ENCODE results near the gene LRRC42. TPM values are rescaled to one million over a fixed set of nuclear protein-coding genes. Genes with fewer than 3 reads are reported as not detected.

LRRC42 gene
- total and polyA plus RNA-seq, 10 of the 15 experiments (the other 5 are each of a cell fraction or from before 2014, with no cell fraction given), result 11.0 to 34.4 (median 23.0) TPM

DNA sequence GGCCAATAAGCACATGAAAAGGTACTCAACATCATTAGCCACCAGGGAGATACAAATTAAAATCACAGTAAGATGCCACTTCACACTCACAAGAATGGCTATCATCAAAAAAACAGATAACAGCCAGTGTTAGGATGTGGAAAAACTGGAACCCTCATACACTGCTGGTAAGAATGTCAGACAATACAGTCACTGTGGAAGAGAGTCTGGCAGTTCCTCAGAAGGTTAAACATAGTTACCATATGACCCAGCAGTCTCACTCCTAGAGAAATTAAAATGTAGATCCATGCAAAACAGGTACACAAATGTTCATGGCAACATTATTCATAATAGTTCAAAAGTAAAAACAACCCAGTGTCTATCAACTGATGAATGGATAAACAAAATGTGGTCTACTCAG is 38.6 kb downstream of the LRRC42 start:
- ChIA-PET RAD21 (ENCODE audit: unreplicated experiment) (no interaction called here), SMC1A (ENCODE audit: uncharacterized antibody, unreplicated experiment) (no interaction called here), POLR2A (interaction anchor here (0.7 kb wide), 1 partner anchor 1253 kb away, joined by 4 read pairs; no protein-coding TSS in a partner anchor), CTCF (no interaction called here)
- intact Hi-C loops (cut with micrococcal nuclease; ENCODE audit: unreplicated experiment), result no loop called here
- Histone ChIP-seq H4K20me1 (ENCODE audit: control insufficient read depth, insufficient read depth) (no peaks in the 10 kb centered on the region), H3K4me1 (ENCODE audit: control insufficient read depth, insufficient read depth, low read length) (no peaks in the 10 kb centered on the region), H2AFZ (ENCODE audit: control insufficient read depth, low read depth, low read length) (no peak overlapping the region), H3K27ac (ENCODE audit: control insufficient read depth, insufficient read depth) (no peak overlapping the region), H3K4me3 (no peak overlapping the region), H3K36me3 (ENCODE audit: control insufficient read depth in 2 of 2, insufficient read depth in 2 of 2, low read length in 1 of 2) (no peaks in the 10 kb centered on the region), H3K4me2 (ENCODE audit: control insufficient read depth, insufficient read depth) (no peak overlapping the region), H3K9ac (ENCODE audit: control insufficient read depth, insufficient read depth, low read length) (no peak overlapping the region), H3K27me3 (replicated peaks in 1 of 2; ENCODE audit: control insufficient read depth in 2 of 2, insufficient read depth in 2 of 2, low read length in 1 of 2) (no peaks in the 10 kb centered on the region), H3K9me3 (replicated peaks; ENCODE audit: control insufficient read depth, insufficient read depth, low read length) (no peaks in the 10 kb centered on the region), H3K79me2 (ENCODE audit: control insufficient read depth, insufficient read depth, low read length) (no peaks in the 10 kb centered on the region)
- DNase-seq (ENCODE audit: low read depth, low spot score), result no peak
- no peak for FAIRE-seq
- BruUV-seq (replicated peaks), result no TSS peak
- ATAC-seq, result no peak
- no peak for TF ChIP-seq MYC (IDR thresholded peaks at IDR 0.05; ENCODE audit: insufficient read depth, insufficient read length, insufficient replicate concordance, low read length, severe bottlenecking)
- no peak for TF ChIP-seq ZNF207 (IDR thresholded peaks at IDR 0.05; ENCODE audit: borderline replicate concordance)
- TF ChIP-seq WRNIP1 (IDR thresholded peaks at IDR 0.05; ENCODE audit: borderline replicate concordance, low read depth, low read length), result no peak
- no peak for TF ChIP-seq EGR1 (IDR thresholded peaks at IDR 0.05; ENCODE audit: borderline replicate concordance in 1 of 2, low read depth in 2 of 2, low read length in 2 of 2)
- TF ChIP-seq ZBTB4 (CRISPR knock-in tag; IDR thresholded peaks at IDR 0.05), result no peak
- TF ChIP-seq BACH1 (IDR thresholded peaks at IDR 0.05; ENCODE audit: borderline replicate concordance), result no peak
- TF ChIP-seq EP300 (IDR thresholded peaks at IDR 0.05; ENCODE audit: borderline replicate concordance in 1 of 2, control insufficient read depth in 1 of 2, low read depth in 2 of 2, low read length in 2 of 2), result no peak
- TF ChIP-seq HDGF (IDR thresholded peaks at IDR 0.05), result no peak
- no peak for TF ChIP-seq PAX5 (IDR thresholded peaks at IDR 0.05; ENCODE audit: borderline replicate concordance, low read depth, low read length)
- no peak for TF ChIP-seq RELA (IDR thresholded peaks at IDR 0.05; ENCODE audit: borderline replicate concordance, partially characterized antibody)
- no peak for TF ChIP-seq BMI1 (IDR thresholded peaks at IDR 0.05; ENCODE audit: borderline replicate concordance)
- in situ Hi-C loops (cut with MboI), result no loop called here
